Umbilical cord (tissue), 2 donors: ENCODE data around the gene ADIG. TPM values are rescaled to one million over a fixed set of nuclear protein-coding genes. Genes with fewer than 3 reads are reported as not detected.
"Not testable (repeated sequence)": the region's sequence is repeated elsewhere in the genome, so short reads cannot be mapped to it uniquely, and the experiment has no call there.

Source experiments
- DNase-seq: peaks from one replicate; pipeline ENCODE4 v3.0.0-alpha.2; 2015; ENCODE audit warnings: low spot score
- total RNA-seq: library from RNA; depleted of rRNA; stranded (reverse); fragments of >200 nt; gene quantifications from one replicate; pipeline ENCODE4 v1.2.3, GENCODE V29; 2014; ENCODE audit warnings: low replicate concordance; ENCODE audit not compliant: insufficient read depth

The ADIG gene
- total RNA-seq, 1 donor from 2014 or later, result not detected

GRCh38 chr20:38569747-38570525 is 11.1 kb upstream of the ADIG start:
- no peak for DNase-seq

- no peak for DNase-seq
Measured at GRCh38 chr20:38573413-38573812, 7.6 kb upstream of the ADIG start.

GRCh38 chr20:38579219-38579910 is 1.6 kb upstream of the ADIG start:
- no peak for DNase-seq

GRCh38 chr20:38579921-38580320 is 1.1 kb upstream of the ADIG start:
- no peak for DNase-seq

GRCh38 chr20:38581830-38582358 is 897 bp downstream of the ADIG start:
- no peak for DNase-seq

- no peak for DNase-seq
Measured at GRCh38 chr20:38583306-38583705, 2.3 kb downstream of the ADIG start.

GRCh38 chr20:38584099-38584763 is 3.2 kb downstream of the ADIG start:
- no peak for DNase-seq

- DNase-seq, result no peak
Measured at GRCh38 chr20:38585404-38586180, 4.6 kb downstream of the ADIG start.

GRCh38 chr20:38586181-38586525 is 5.2 kb downstream of the ADIG start:
- DNase-seq, result no peak

- no peak for DNase-seq
Measured at GRCh38 chr20:38588303-38588702, 7.3 kb downstream of the ADIG start.

- DNase-seq, result no peak
Measured at GRCh38 chr20:38589351-38589750, 8.4 kb downstream of the ADIG start.

GRCh38 chr20:38589967-38590675 is 9.1 kb downstream of the ADIG start:
- no peak for DNase-seq

GRCh38 chr20:38590676-38591473 is 9.9 kb downstream of the ADIG start:
- no peak for DNase-seq

- no peak for DNase-seq
Measured at GRCh38 chr20:38591474-38592410, 10.7 kb downstream of the ADIG start.

- DNase-seq, result not testable (repeated sequence)
Measured at GRCh38 chr20:38592411-38592790, 11.4 kb downstream of the ADIG start.

GRCh38 chr20:38594281-38594680 is 13.3 kb downstream of the ADIG start:
- DNase-seq, result not testable (repeated sequence)

GRCh38 chr20:38595886-38596285 is 14.9 kb downstream of the ADIG start:
- not testable (repeated sequence) for DNase-seq

GRCh38 chr20:38599410-38599882 is 18.4 kb downstream of the ADIG start:
- DNase-seq, result peak; percentile 24

GRCh38 chr20:38600057-38600456 is 19.1 kb downstream of the ADIG start:
- no peak for DNase-seq
